MCF 10A (cell line): ENCODE data around the gene PNPLA2. TPM values are rescaled to one million over a fixed set of nuclear protein-coding genes. Genes with fewer than 3 reads are reported as not detected.

Experiments used
- BruUV-seq: library from RNA; stranded (reverse); fragments of 400-500 nt; replicated peaks from 2 replicates; lab custom pipeline; 2021; lab: Mats Ljungman, UMichigan
- CTCF ChIA-PET: fragments of 300-600 bp; sonication (Branson Sonifier 250); formaldehyde crosslinking; extraction: SDS; loops from one replicate; lab custom pipeline; 2021; ENCODE audit warnings: antibody characterized with exemption, inconsistent platforms; lab: Yijun Ruan, JAX
- POLR2A ChIA-PET: fragments of 300-600, 350-650 bp; sonication (Branson Sonifier 250); formaldehyde crosslinking; extraction: SDS; loops from one replicate; lab custom pipeline; 2020; ENCODE audit warnings: antibody characterized with exemption, inconsistent platforms; lab: Yijun Ruan, JAX
- DNase-seq: peaks from one replicate; pipeline ENCODE4 v3.0.0-alpha.2; 2018; ENCODE audit not compliant: unreplicated experiment
- H3K27ac Mint-ChIP-seq: one replicate; pipeline ENCODE4 v1.8.0; 2022; ENCODE audit warnings: mild to moderate bottlenecking, low read depth, mixed read lengths; ENCODE audit not compliant: unreplicated experiment
- H3K27me3 Mint-ChIP-seq: one replicate; pipeline ENCODE4 v1.8.0; 2022; ENCODE audit warnings: mixed read lengths; ENCODE audit not compliant: insufficient read depth, unreplicated experiment
- H3K36me3 Mint-ChIP-seq: one replicate; pipeline ENCODE4 v1.8.0; 2022; ENCODE audit warnings: mild to moderate bottlenecking, moderate library complexity, mixed read lengths; ENCODE audit not compliant: insufficient read depth, unreplicated experiment
- H3K4me1 Mint-ChIP-seq: one replicate; pipeline ENCODE4 v1.8.0; 2022; ENCODE audit warnings: mixed read lengths; ENCODE audit not compliant: insufficient read depth, unreplicated experiment
- H3K4me3 Mint-ChIP-seq: one replicate; pipeline ENCODE4 v1.8.0; 2022; ENCODE audit warnings: mild to moderate bottlenecking, moderate library complexity, mixed read lengths; ENCODE audit not compliant: unreplicated experiment
- H3K9me3 Mint-ChIP-seq: one replicate; pipeline ENCODE4 v1.8.0; 2022; ENCODE audit warnings: mixed read lengths; ENCODE audit not compliant: unreplicated experiment
- CTCF ChIP-seq: fragments of 200-600 bp; IDR thresholded peaks from one replicate; pipeline ENCODE4 v1.8.0; 2022; ENCODE audit warnings: antibody characterized with exemption, mild to moderate bottlenecking; ENCODE audit not compliant: unreplicated experiment
- intact Hi-C: fragments of 100-400 bp; cut with micrococcal nuclease; formaldehyde crosslinking; loops from 2 replicates; pipeline ENCODE4 v1.14.1; 2022
- total RNA-seq: library from RNA; stranded (reverse); gene quantifications from 2 replicates; pipeline ENCODE4 v1.2.3, GENCODE V29; 2022

The PNPLA2 gene
- total RNA-seq, 1 experiment from 2014 or later, result 112 TPM

GRCh38 chr11:827146-827896 lies 8.6 kb downstream of the PNPLA2 start:
- no peak for DNase-seq
- Mint-ChIP-seq H3K27ac (no peak overlapping the region), H3K4me1 (peaks cover 12% of the 10 kb centered on the region), H3K4me3 (peak overlapping the region; percentile 36), H3K36me3 (peaks cover 31% of the 10 kb centered on the region), H3K9me3 (no peaks in the 10 kb centered on the region), H3K27me3 (no peaks in the 10 kb centered on the region)
- intact Hi-C loops, result no loop called here
- CTCF ChIA-PET, result interaction anchor here (0.7 kb wide), 1 partner anchor 370 kb away, joined by 9 read pairs; no protein-coding TSS in a partner anchor
- POLR2A ChIA-PET, result interaction anchor here (0.6 to 1.2 kb wide), 3 partner anchors 71 to 169 kb away, joined by 3 read pairs; partner anchors contain the start of gene EPS8L2
- no peak for TF ChIP-seq CTCF
- BruUV-seq, result no TSS peak

GRCh38 chr11:827897-828192 lies 9.1 kb downstream of the PNPLA2 start, which contains the start of gene CRACR2B:
CRACR2B (plus strand) TSS chr11:827919; CDS start chr11:828608, 689 bp downstream.
- Mint-ChIP-seq H3K4me3 (peak within 1 kb of the TSS; percentile 36), H3K27me3 (no peaks in the 10 kb centered on the region), H3K36me3 (peaks cover 25% of the 10 kb centered on the region), H3K9me3 (no peaks in the 10 kb centered on the region), H3K27ac (no peak within 1 kb of the TSS), H3K4me1 (peaks cover 10% of the 10 kb centered on the region)
- no TSS peak for BruUV-seq
- intact Hi-C loops, result no loop called here
- no peak for DNase-seq
- TF ChIP-seq CTCF, result no peak
- CTCF ChIA-PET, result interaction anchor here (0.7 kb wide), 1 partner anchor 370 kb away, joined by 9 read pairs; no protein-coding TSS in a partner anchor
- POLR2A ChIA-PET, result interaction anchor here (0.6 to 1.2 kb wide), 2 partner anchors 72 to 122 kb away, joined by 3 read pairs; partner anchors contain the start of gene EPS8L2

- H3K4me3 Mint-ChIP-seq, result peak overlapping the region; percentile 36
- H3K36me3 Mint-ChIP-seq, result peaks cover 18% of the 10 kb centered on the region
- CTCF ChIA-PET, result no interaction called here
- no peak for TF ChIP-seq CTCF
- H3K27me3 Mint-ChIP-seq, result no peaks in the 10 kb centered on the region
- no peak overlapping the region for H3K27ac Mint-ChIP-seq
- no peak for DNase-seq
- POLR2A ChIA-PET, result interaction anchor here (0.7 to 11.4 kb wide), 4 partner anchors 8 to 291 kb away, joined by 3 to 274 read pairs (median 3); partner anchors contain the start of genes EPS8L2, LRRC56 and PNPLA2
- no TSS peak for BruUV-seq
- intact Hi-C loops, result no loop called here
- H3K4me1 Mint-ChIP-seq, result peaks cover 10% of the 10 kb centered on the region
- H3K9me3 Mint-ChIP-seq, result no peaks in the 10 kb centered on the region
Observed at GRCh38 chr11:828506-829175, 9.9 kb downstream of the PNPLA2 start.
